K562 (cell line): ENCODE results near the gene ZP1. TPM values are rescaled to one million over a fixed set of nuclear protein-coding genes. Genes with fewer than 3 reads are reported as not detected.

Source experiments
- DMBX1 ChIP-seq: fragments of 250-450 bp; sonication (Bioruptor Pico); IDR thresholded peaks from 2 replicates; pipeline ENCODE4 v1.8.0; 2022; ENCODE audit warnings: inconsistent platforms, mild to moderate bottlenecking, moderate library complexity, borderline replicate concordance
- HDGF ChIP-seq: fragments of 450-650 bp; IDR thresholded peaks from 2 replicates; pipeline ENCODE4 v1.6.1; 2016
- LCOR ChIP-seq: sonication (generic); formaldehyde crosslinking; IDR thresholded peaks from 2 replicates; pipeline ENCODE4 v1.8.0; 2022; ENCODE audit warnings: mild to moderate bottlenecking, missing genetic modification reagents
- MEIS2 ChIP-seq: fragments of 450-650 bp; IDR thresholded peaks from 2 replicates; pipeline ENCODE4 v1.6.1; 2014; ENCODE audit warnings: mild to moderate bottlenecking; ENCODE audit not compliant: partially characterized antibody
- NRF1 ChIP-seq, 2 experiments: fragments of 450-650 bp; IDR thresholded peaks in 1 of 2; conservative IDR thresholded peaks in 1 of 2; 2 replicates each; pipeline ENCODE4 v1.6.1; 2014; ENCODE audit warnings: mild to moderate bottlenecking in 2 of 2
- RBM14 ChIP-seq: fragments of 200-400 bp; formaldehyde crosslinking; IDR thresholded peaks from 2 replicates; pipeline ENCODE4 v1.6.1; 2018; ENCODE audit warnings: low read depth, mild to moderate bottlenecking, low read length, moderate library complexity, borderline replicate concordance; ENCODE audit not compliant: insufficient read depth
- RBM22 ChIP-seq: fragments of 200-400 bp; formaldehyde crosslinking; IDR thresholded peaks from 2 replicates; pipeline ENCODE4 v1.6.1; 2018; ENCODE audit warnings: low read length, low read depth; ENCODE audit not compliant: poor library complexity, severe bottlenecking
- RNF2 ChIP-seq: sonication (generic); IDR thresholded peaks from 2 replicates; pipeline ENCODE4 v1.6.1; 2016
- SAP30 ChIP-seq: fragments of 200-600 bp; sonication (generic); IDR thresholded peaks from 2 replicates; pipeline ENCODE4 v1.6.1; 2012; ENCODE audit warnings: borderline replicate concordance, low read depth, mild to moderate bottlenecking, moderate library complexity, low read length, control low read depth, inconsistent platforms; ENCODE audit not compliant: insufficient read depth, poor library complexity, severe bottlenecking
- TAL1 ChIP-seq: fragments of 450-650 bp; IDR thresholded peaks from 2 replicates; pipeline ENCODE4 v1.6.1; 2016; ENCODE audit warnings: mild to moderate bottlenecking
- YY1 ChIP-seq, 3 experiments: IDR thresholded peaks; 2 replicates each; pipeline ENCODE4 v1.6.1; 2011; ENCODE audit warnings: low read length in 2 of 3, mild to moderate bottlenecking in 2 of 3, moderate library complexity in 2 of 3, borderline replicate concordance in 1 of 3, control low read depth in 1 of 3, low read depth in 1 of 3; ENCODE audit not compliant: insufficient read depth in 3 of 3, insufficient replicate concordance in 2 of 3, control insufficient read depth in 1 of 3, insufficient read length in 1 of 3; ENCODE audit errors: extremely low read depth in 1 of 3
- ZNF175 ChIP-seq: fragments of 200-800 bp; sonication (Bioruptor generic); IDR thresholded peaks from 2 replicates; pipeline ENCODE4 v1.6.1; 2016; ENCODE audit warnings: low read depth, mild to moderate bottlenecking, missing genetic modification characterization, missing compliant biosample characterization
- ZNF324 ChIP-seq: fragments of 250-450 bp; sonication (Bioruptor Pico); IDR thresholded peaks from 2 replicates; pipeline ENCODE4 v1.4.0; 2020; ENCODE audit warnings: mild to moderate bottlenecking
- ZSCAN29 ChIP-seq: fragments of 450-650 bp; IDR thresholded peaks from 2 replicates; pipeline ENCODE4 v1.6.1; 2017
- polyA plus RNA-seq, 8 experiments: library from polyadenylated mRNA; depleted of rRNA in 4 of 8; stranded (reverse) in 5 of 8; unstranded in 3 of 8; fragments of >200 nt; fragmentation: Nextera tagmentation in 2 of 8; fragmentation: Illumina TruSeq in 1 of 8; extraction: Ambion mirVana in 2 of 8; extraction: Trizol in 1 of 8; gene quantifications; 2 replicates each; pipeline versions ENCODE4 v1.2.1 to v1.2.3, GENCODE V29; 2011 to 2014; ENCODE audit warnings: inconsistent platforms in 1 of 8, missing spikeins in 1 of 8
- total RNA-seq, 7 experiments: library from RNA; depleted of rRNA in 6 of 7; stranded (reverse); fragments of >200 nt in 6 of 7; fragmentation: Illumina TruSeq in 2 of 7; extraction: Trizol in 2 of 7; gene quantifications; 2 replicates each; pipeline versions ENCODE4 v1.2.1 to v1.2.3, GENCODE V29; 2011 to 2021; ENCODE audit warnings: low replicate concordance in 1 of 7
- TF ChIP-seq, protein P1 (sequence below), 3 experiments: fragments of 200-800 bp in 1 of 3; sonication (Bioruptor generic) in 1 of 3; sonication (generic) in 1 of 3; formaldehyde crosslinking in 1 of 3; IDR thresholded peaks; 2 replicates each; pipeline versions ENCODE4 v1.6.1 to v1.8.0; 2016 to 2022; ENCODE audit warnings: mild to moderate bottlenecking in 2 of 3, missing compliant biosample characterization in 2 of 3, missing genetic modification characterization in 2 of 3, missing genetic modification reagents in 1 of 3
- TF ChIP-seq, protein P2 (sequence below): sonication (generic); formaldehyde crosslinking; IDR thresholded peaks from 2 replicates; pipeline ENCODE4 v1.8.0; 2022; ENCODE audit warnings: mild to moderate bottlenecking, missing genetic modification reagents
- TF ChIP-seq, protein P3 (sequence below): conservative IDR thresholded peaks from 2 replicates; pipeline ENCODE4 v1.6.1; 2011; ENCODE audit warnings: low read depth, mild to moderate bottlenecking, low read length; ENCODE audit not compliant: control insufficient read depth
- TF ChIP-seq, protein P4 (sequence below): sonication (generic); formaldehyde crosslinking; IDR thresholded peaks from 2 replicates; pipeline ENCODE4 v1.8.1; 2023; ENCODE audit warnings: missing genetic modification reagents, mild to moderate bottlenecking, borderline replicate concordance

The ZP1 gene
- total and polyA plus RNA-seq, 9 of the 15 experiments (the other 6 are each of a cell fraction or from before 2014, with no cell fraction given), result 0.11 to 0.15 TPM; not detected in 7

DNA sequence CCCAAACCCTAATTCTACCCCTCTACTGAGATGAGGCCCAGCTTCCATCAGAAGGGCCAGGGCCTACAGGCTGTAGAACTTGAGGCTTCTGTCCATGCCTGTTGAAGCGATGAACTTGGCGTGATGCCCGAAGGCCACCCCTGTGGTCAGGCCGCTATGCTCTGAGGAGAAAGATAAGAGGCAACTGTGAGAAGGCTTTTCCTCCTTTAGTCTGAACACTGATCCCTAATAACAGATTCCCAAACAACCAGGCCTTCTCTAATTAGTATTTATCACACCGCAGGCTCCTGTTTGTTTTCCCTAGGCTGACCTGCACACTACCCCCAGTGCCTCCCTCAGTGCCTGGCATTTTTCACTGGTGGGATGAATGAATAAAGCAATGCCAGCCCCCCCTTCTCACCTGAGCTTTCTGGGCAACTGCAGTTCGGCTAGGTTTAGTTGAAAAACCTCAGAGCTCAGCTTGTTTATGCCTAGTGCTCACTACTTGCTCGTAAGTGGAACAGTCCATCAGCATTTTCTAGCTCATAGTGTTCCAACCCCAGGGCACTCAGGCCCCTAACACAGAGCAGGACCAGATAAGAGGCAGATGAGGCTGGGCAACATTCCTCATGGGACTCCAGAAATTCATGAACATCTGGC lies 23.9 kb downstream of the ZP1 start (continued):
- no peak for TF ChIP-seq RBM14
- TF ChIP-seq RBM22, result no peak
- TF ChIP-seq ZNF175 (CRISPR knock-in tag), result no peak
- TF ChIP-seq ZNF324 (CRISPR knock-in tag), result no peak
- TF ChIP-seq YY1 (IDR thresholded peaks at IDR 0.05; ENCODE audit: borderline replicate concordance in 1 of 3, control insufficient read depth in 1 of 3, extremely low read depth in 1 of 3, insufficient read depth in 3 of 3, insufficient read length in 1 of 3, insufficient replicate concordance in 2 of 3, low read depth in 1 of 3, low read length in 2 of 3), result no peak
- peak; percentile 72 for TF ChIP-seq RNF2
- TF ChIP-seq DMBX1 (CRISPR knock-in tag), result peak; percentile 44; the same call in 1 of the 2 replicates
- TF ChIP-seq HDGF, result no peak
- TF ChIP-seq ZSCAN29, result no peak
- TF ChIP-seq, protein P1, sequence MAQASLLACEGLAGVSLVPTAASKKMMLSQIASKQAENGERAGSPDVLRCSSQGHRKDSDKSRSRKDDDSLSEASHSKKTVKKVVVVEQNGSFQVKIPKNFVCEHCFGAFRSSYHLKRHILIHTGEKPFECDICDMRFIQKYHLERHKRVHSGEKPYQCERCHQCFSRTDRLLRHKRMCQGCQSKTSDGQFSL (CRISPR knock-in tag; IDR thresholded peaks at IDR 0.05), result peak; percentile 82; the same call in 1 of the 2 replicates
- TF ChIP-seq, protein P1 (tag; IDR thresholded peaks at IDR 0.05), result no peak
- no peak for TF ChIP-seq SAP30
- TF ChIP-seq, protein P2, sequence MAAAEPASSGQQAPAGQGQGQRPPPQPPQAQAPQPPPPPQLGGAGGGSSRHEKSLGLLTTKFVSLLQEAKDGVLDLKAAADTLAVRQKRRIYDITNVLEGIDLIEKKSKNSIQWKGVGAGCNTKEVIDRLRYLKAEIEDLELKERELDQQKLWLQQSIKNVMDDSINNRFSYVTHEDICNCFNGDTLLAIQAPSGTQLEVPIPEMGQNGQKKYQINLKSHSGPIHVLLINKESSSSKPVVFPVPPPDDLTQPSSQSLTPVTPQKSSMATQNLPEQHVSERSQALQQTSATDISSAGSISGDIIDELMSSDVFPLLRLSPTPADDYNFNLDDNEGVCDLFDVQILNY (CRISPR knock-in tag), result no peak
- TF ChIP-seq, protein P3, sequence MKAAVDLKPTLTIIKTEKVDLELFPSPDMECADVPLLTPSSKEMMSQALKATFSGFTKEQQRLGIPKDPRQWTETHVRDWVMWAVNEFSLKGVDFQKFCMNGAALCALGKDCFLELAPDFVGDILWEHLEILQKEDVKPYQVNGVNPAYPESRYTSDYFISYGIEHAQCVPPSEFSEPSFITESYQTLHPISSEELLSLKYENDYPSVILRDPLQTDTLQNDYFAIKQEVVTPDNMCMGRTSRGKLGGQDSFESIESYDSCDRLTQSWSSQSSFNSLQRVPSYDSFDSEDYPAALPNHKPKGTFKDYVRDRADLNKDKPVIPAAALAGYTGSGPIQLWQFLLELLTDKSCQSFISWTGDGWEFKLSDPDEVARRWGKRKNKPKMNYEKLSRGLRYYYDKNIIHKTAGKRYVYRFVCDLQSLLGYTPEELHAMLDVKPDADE, result no peak
- TF ChIP-seq MEIS2, result peak; percentile 10
- TF ChIP-seq TAL1, result peak; percentile 77
- no peak for TF ChIP-seq NRF1 (conservative IDR thresholded peaks at IDR 0.05 in 1 of 2, IDR thresholded peaks at IDR 0.05 in 1 of 2)
- TF ChIP-seq, protein P4, sequence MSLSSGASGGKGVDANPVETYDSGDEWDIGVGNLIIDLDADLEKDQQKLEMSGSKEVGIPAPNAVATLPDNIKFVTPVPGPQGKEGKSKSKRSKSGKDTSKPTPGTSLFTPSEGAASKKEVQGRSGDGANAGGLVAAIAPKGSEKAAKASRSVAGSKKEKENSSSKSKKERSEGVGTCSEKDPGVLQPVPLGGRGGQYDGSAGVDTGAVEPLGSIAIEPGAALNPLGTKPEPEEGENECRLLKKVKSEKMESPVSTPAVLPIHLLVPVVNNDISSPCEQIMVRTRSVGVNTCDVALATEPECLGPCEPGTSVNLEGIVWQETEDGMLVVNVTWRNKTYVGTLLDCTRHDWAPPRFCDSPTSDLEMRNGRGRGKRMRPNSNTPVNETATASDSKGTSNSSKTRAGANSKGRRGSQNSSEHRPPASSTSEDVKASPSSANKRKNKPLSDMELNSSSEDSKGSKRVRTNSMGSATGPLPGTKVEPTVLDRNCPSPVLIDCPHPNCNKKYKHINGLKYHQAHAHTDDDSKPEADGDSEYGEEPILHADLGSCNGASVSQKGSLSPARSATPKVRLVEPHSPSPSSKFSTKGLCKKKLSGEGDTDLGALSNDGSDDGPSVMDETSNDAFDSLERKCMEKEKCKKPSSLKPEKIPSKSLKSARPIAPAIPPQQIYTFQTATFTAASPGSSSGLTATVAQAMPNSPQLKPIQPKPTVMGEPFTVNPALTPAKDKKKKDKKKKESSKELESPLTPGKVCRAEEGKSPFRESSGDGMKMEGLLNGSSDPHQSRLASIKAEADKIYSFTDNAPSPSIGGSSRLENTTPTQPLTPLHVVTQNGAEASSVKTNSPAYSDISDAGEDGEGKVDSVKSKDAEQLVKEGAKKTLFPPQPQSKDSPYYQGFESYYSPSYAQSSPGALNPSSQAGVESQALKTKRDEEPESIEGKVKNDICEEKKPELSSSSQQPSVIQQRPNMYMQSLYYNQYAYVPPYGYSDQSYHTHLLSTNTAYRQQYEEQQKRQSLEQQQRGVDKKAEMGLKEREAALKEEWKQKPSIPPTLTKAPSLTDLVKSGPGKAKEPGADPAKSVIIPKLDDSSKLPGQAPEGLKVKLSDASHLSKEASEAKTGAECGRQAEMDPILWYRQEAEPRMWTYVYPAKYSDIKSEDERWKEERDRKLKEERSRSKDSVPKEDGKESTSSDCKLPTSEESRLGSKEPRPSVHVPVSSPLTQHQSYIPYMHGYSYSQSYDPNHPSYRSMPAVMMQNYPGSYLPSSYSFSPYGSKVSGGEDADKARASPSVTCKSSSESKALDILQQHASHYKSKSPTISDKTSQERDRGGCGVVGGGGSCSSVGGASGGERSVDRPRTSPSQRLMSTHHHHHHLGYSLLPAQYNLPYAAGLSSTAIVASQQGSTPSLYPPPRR (CRISPR knock-in tag), result no peak
- TF ChIP-seq LCOR (CRISPR knock-in tag), result no peak
